Activated CD8-positive, alpha-beta memory T cell treated with anti-CD3 and anti-CD28 coated beads for 48 hours (primary cell): ENCODE data around the gene PDE4A.
"Not testable (repeated sequence)": the region's sequence is repeated elsewhere in the genome, so short reads cannot be mapped to it uniquely, and the experiment has no call there.

Source experiments
- DNase-seq, 3 experiments: peaks; one replicate each; pipeline ENCODE4 v3.0.0-alpha.2; 2020; ENCODE audit warnings: low read depth in 2 of 3, low spot score in 2 of 3

Gene PDE4A

GRCh38 chr19:10420444-10421239 is at the start of gene PDE4A:
TSS of gene PDE4A (plus strand) at chr19:10420538. CDS start at chr19:10420765, 227 bp downstream.
- peak in 1 of 3 experiments; percentile 57 for DNase-seq

DNA sequence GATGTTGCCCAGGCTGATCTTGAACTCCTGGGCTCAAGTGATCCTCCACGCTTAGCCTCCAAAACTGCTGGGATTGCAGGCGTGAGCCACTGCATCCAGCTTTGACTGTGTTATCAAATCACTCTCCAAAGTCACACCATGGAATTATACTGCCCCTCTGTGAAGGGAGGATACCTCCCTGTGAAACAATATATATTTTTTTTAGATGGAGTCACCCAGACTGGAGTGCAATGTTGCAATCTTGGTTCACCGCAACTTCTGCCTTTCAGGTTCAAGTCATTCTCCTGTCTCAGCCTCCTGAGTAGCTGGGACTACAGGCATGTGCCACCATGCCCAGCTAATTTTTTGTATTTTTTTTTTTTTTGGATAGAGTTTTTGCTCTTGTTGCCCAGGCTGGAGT is 47.6 kb upstream of the PDE4A start:
- no peak for DNase-seq

DNA sequence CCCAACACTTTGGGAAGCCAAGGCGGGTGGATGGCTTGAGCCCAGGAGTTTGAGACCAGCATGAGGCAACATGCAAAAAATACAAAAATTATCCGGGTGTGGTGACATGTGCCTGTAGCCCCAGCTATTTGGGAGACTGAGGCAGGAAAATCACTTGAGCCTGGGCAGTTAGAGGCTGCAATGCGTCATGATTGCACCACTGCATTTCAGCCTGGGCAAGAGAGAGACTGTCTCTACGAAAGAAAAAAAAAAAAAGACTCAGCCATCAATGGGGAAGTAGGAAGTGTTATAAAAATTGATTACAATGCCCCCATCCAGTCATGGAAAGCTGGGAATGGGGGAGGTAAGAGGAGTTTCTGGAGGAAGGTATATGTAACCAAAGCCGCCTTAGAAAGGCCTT is 45.4 kb upstream of the PDE4A start:
- no peak for DNase-seq

- not testable (repeated sequence) for DNase-seq
Observed at GRCh38 chr19:10377140-10377640, 43.1 kb upstream of the PDE4A start.

DNA sequence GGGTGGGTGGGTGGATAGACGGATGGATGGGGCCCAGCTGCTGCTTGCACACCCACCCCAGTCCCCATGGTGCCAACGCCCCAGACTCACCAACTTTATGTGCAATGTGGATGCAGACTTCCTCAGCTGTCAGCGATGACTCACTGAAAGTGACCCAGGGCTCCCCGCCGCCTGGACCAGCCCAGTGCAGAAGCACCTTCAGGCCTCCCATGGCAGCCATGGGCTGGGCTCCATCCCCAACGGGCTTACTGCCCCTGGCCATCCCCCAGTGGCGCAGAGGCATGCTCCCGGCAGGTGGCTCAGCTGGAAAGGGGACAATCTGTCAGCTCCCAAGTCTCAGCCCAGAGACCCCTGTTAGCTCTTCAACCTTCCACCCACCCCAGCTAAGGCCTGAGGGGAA is 42.2 kb upstream of the PDE4A start:
- no peak for DNase-seq

DNA sequence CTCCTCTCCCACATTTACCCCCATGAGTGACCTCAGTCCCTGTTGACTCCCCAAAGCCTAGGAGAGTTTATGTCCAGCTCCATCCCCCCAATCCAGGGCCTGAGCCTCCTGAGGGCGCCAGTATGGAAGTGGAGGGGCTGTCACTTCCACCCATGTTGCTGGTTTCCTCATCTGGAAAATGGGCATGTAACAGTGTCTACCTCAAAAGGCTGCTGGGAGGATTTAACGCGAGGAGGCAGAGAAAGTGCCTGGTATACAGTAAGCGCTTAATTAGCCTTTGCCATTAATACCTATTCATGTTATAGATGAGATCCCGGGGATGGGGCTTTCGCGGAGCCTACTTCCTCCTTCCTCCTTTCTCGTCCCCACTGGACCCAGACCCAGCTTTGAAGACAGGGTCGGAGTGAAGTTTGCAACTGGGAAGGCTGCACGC is 40.4 kb upstream of the PDE4A start:
- no peak for DNase-seq

DNA sequence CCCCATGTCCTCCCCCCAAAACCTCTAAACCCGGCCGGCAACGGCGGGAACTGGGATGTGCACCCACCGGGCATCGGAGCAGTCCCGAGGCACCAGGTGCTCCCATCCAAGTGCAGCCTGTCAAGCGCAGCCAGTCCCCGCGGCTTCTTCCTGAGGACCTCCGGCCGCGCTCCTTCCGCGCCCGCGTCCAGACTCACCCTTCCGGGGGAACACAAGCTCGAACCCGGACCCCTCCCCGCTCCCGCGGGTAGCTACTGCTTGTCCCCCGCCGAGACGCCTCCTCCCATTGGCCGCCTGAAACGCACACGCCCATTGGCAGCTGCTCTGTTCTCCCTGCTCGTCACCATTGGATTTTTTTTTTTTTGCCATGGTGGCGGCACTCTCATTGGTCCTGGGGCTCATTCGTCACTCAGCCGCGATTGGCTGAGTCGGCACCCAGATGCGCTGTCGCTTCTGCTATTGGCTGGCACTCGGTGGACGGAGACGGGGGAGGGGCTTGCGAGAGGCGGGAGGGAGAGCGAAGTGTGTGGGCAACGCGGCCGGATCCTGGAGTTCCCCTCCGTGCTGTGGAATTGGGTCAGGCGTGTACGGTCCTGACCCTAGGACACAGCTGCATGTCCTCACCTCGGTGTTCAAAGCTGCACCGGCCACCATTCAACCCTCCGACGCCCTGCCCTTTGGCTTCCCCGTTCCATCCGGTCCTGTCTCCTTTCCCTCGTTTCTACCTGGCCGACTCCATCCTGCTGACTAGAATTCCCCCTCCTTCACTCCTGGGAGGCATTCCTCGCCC is 39.8 kb upstream of the PDE4A start, which contains the start of gene TYK2:
Gene TYK2, minus strand, starts transcription at position 260 of the 790 bp plus-strand sequence. CDS start 2,166 bp downstream, outside the sequence.
- DNase-seq = peak; percentile 87 to 97 (median 91)

- DNase-seq = not testable (repeated sequence)
Observed at GRCh38 chr19:10383223-10383499, 37.2 kb upstream of the PDE4A start.

- no peak for DNase-seq
Observed at GRCh38 chr19:10384580-10384979, 35.8 kb upstream of the PDE4A start.

GRCh38 chr19:10388957-10389356 is 31.4 kb upstream of the PDE4A start:
- peak; percentile 52 to 87 (median 78) for DNase-seq

GRCh38 chr19:10389863-10390262 is 30.5 kb upstream of the PDE4A start:
- no peak for DNase-seq

DNA sequence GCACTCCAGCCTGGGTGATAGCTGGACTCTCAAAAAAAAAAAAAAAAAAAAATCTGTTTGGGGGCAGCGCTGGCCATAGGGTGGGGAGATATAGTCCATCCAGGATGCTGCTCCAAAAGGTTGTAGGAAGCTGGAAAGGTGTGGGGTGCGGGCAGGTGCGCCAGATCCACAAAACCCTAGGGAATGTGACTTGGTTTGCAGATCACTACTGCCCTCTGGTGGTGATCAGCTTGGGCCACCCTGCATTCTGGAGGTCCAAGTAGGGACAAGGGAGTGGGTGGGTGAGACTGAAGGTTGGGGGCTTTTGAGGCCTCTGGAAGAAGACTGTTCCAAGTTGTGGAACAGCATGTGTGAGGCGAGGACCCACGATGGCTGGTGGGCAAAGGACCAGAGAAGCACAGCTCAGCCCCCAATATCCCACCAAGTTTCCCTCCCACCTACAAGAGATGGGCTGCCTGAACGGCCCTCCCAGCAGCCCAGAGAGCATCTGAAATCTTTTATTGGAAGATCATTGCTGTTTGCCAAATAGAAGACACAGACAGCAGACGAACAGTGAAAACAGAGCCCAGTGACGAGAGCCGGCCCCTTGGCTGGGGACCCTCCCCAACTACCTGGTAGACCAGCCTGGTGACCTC is 29.6 kb upstream of the PDE4A start:
- peak in 1 of 3 experiments; percentile 45 for DNase-seq

- DNase-seq = no peak
Observed at GRCh38 chr19:10392120-10392519, 28.2 kb upstream of the PDE4A start.

GRCh38 chr19:10393137-10393536 is 27.2 kb upstream of the PDE4A start:
- DNase-seq = no peak

DNA sequence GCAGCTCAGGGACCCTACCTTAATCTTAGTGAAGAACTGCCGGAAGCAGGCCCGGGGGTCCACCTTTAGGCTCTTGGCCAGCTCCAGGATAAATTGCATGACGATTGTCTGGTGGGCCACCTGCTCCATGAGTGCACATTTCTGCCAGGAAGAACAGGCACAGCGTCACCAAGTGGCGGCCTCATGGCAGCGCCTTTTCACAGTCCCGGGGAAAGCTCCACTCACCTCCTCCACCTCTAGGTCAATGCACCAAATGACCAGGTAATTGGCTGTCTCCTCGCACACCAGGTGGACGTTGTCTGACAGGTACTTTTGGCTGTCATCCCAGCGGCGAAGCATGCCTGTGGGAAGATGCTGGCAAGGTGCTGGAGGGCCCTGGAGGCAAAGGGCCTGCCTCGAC is 25.3 kb upstream of the PDE4A start:
- DNase-seq = no peak

- DNase-seq = no peak
Observed at GRCh38 chr19:10395436-10395835, 24.9 kb upstream of the PDE4A start.

- no peak for DNase-seq
Observed at GRCh38 chr19:10395917-10396316, 24.4 kb upstream of the PDE4A start.

DNA sequence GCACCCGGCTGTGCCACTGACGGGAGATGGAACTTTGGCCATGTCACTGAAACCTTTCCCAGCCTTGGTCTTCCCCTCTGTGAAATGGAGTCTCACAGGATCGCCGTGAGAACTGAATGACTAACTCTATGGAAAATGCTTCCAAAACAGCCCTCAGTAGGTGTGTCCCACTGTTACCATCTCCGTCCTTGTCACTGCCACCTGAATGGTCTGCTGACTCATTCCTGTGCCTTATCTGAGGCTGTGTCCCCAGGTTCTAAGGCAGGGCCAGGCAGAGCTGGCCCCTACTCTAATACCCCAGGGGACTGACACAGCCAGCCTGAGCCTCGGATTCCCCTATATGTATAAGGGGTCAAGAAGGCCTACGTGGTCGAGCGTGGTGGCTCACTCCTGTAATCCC is 21.5 kb upstream of the PDE4A start:
- DNase-seq = no peak

DNA sequence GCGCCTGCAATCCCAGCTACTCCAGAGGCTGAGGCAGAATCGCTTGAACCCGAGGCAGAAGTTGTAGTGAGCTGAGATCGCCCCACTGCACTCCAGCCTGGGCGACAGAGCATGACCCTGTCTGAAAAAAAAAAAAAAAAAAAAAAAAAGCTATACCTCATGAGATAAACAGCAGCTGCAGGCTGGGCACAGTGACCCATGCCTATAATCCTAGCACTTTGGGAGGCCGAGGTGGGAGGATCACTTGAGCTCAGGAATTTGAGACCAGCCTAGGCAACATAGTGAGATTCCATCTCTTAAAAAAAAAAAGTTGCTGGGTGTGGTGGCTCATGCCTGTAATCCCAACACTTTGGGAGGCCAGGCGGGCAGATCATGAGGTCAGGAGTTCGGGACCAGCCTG is 21.0 kb upstream of the PDE4A start:
- DNase-seq = not testable (repeated sequence)

DNA sequence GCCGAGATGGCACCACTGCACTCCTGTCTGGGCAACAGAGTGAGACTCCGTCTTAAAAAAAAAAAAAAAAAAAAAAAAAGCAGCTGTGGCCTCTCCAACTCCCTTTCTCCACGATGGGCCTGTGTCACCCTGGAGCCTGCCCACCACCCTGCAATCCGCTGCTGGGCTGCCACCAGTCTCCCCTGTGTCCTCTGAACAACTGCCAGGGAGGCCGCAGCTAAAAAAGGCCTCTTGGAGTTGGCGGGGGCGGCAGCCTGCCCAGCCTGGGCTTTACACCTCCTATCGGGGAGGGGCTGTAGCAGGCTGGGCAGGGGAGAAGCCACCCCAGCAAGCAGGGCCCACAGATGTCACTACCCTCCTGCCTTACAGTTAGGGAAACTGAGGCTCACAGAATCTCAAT is 20.5 kb upstream of the PDE4A start:
- DNase-seq = no peak

- no peak for DNase-seq
Observed at GRCh38 chr19:10402441-10403038, 17.8 kb upstream of the PDE4A start.
